ENCODE data around the gene SLCO4A1. TPM values are rescaled to one million over a fixed set of nuclear protein-coding genes. Genes with fewer than 3 reads are reported as not detected.
A peak's percentile ranks its signal among the peaks of the same experiment; 100 is the strongest.

Gene SLCO4A1
- total RNA-seq, 1 donor from 2014 or later, result 4.1 TPM

DNA sequence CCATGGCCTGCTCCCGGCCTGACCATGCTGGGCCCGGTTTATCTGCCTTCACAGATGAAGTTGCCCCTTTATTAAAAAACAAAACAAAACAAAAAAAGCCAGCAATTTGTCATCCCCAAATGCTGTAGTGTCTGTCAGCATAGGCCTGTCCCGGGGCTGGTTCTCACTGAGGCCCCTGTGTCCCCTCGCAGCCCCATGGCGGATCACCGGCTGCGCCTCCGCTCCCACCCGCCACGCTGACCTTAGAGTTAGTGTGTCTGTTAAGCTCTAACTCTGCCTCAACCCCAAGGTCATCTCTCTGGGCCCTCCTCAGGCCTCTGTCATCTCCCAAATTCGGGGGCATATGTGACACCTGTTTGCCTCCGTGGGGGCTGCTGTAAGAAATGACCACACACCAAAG, 11.1 kb downstream of the SLCO4A1 start:
- no peak for DNase-seq

DNA sequence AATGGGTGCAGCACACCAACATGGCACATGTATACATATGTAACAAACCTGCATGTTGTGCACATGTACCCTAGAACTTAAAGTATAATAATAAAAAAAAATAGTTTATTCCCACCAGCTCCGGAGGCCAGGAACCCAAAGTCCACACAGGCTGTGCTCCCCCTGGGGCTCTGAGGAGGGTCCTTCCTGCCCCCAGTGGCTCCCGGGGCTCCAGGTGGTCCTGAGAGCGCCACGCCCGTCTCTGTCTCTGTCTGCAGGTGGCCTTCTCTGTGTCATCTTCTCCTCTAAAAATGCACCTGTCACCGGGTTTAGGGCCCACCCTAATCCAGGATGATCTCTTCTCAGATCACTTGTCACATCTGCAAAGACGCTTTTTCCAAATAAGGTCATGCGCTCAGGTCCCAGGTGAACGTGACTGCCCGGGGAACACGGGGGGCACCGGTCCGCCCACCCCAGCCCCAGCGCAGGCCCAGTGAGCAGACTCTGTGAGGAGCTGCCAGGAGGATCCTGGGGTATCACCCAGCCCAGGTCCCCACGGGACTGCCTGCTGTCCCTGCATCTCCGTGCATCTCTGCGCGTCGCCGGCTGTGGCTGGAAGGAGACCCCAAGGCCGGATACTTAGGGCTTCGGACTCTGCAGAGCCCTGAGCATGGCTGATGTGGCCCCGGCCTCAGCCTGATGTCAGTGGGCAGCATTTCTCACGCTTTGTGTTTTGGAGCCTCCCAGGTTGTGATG, 11.8 kb downstream of the SLCO4A1 start:
- no peak for DNase-seq

- DNase-seq, result no peak
Measured at GRCh38 chr20:62655282-62656196, 13.2 kb downstream of the SLCO4A1 start.

DNA sequence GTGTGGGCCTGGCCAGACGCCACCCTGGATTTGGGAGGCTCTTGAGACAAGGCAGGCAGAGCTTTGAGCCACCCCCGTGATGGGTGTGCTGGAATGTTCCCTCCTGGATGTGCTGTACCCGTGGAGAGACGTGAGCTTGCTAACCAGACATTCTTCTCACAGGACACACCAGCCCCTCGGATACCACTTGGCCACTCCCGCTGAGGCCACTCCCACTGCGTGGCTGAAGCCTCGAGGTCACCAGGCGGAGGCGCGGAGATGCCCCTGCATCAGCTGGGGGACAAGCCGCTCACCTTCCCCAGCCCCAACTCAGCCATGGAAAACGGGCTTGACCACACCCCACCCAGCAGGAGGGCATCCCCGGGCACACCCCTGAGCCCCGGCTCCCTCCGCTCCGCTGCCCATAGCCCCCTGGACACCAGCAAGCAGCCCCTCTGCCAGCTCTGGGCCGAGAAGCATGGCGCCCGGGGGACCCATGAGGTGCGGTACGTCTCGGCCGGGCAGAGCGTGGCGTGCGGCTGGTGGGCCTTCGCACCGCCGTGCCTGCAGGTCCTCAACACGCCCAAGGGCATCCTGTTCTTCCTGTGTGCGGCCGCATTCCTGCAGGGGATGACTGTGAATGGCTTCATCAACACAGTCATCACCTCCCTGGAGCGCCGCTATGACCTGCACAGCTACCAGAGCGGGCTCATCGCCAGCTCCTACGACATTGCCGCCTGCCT, 14.1 kb downstream of the SLCO4A1 start:
- peak; percentile 67 for DNase-seq

DNA sequence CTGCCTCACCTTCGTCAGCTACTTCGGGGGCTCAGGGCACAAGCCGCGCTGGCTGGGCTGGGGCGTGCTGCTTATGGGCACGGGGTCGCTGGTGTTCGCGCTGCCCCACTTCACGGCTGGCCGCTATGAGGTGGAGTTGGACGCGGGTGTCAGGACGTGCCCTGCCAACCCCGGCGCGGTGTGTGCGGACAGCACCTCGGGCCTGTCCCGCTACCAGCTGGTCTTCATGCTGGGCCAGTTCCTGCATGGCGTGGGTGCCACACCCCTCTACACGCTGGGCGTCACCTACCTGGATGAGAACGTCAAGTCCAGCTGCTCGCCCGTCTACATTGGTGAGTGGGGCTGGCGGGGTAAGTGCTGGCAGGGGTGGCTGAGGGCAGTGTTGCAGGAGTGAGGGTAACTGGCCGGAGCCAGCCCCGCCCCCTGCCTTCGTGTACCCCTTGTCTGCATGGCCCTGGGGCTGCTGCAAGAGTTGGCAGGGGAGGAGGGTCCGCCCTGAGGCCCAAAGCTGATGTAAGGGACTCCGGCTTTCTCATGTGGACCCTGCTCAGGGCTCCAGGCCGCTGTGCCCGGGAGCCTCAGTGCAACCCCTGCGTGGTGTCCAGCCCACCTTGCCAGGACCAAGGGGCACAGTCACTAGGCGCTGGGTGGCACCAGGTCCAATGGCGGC, 14.8 kb downstream of the SLCO4A1 start:
- no peak for DNase-seq

GRCh38 chr20:62657589-62657942, 15.3 kb downstream of the SLCO4A1 start:
- no peak for DNase-seq

DNA sequence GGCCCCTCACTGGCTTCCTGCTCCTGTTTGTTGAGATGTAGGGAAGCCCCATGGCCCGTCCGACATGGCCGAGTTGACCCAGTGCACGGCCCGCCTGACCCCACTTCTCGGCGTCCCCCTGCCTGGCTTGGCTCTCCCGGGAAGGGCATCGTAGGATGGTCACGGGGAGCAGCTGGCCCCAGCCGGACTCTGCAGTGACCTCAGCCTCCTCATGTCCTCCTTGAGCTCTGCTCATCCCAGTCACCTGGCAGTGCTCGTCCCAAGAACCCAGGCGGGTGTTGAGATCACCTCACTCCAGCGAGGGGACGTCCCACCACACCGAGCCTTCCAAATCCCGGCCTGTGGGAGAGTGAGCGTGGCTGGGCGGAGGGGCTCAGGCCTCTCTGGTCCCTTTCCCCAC, 15.7 kb downstream of the SLCO4A1 start:
- DNase-seq, result no peak

GRCh38 chr20:62658593-62659178, 16.4 kb downstream of the SLCO4A1 start:
- DNase-seq, result no peak

GRCh38 chr20:62659488-62660239, 17.4 kb downstream of the SLCO4A1 start:
- DNase-seq, result no peak

DNA sequence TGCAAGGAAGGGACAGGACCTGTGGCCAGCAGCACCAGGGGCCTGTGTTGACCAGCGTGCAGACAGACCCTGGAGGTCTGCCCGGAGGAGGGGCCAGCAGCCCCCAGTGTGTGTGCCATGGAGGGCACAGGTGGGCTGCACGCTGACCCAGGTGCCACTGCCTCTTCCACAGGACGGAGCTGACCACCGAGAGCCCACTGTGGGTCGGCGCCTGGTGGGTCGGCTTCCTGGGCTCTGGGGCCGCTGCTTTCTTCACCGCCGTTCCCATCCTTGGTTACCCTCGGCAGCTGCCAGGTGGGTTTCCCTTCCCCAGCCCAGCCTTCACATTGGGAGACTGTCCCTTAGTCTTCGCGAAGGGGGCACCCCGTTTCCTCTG, 17.9 kb downstream of the SLCO4A1 start:
- DNase-seq, result no peak

DNA sequence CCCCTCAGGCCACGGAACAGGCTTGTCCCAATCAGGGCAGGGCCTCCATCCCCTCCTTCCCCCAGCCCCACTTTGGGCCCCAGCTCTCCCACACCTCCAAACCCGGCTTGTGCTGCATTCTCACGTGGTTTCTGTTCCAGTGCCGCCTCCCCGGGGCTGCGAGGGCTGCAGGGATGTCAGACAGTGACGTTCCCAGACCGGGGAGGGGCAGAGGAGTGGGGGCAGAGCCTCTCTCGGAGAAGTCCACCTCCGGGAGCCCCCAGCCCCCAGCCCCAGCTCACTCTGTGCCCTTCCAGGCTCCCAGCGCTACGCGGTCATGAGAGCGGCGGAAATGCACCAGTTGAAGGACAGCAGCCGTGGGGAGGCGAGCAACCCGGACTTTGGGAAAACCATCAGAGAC, 18.5 kb downstream of the SLCO4A1 start:
- DNase-seq, result no peak

- no peak for DNase-seq
Measured at GRCh38 chr20:62661647-62662046, 19.3 kb downstream of the SLCO4A1 start.

DNA sequence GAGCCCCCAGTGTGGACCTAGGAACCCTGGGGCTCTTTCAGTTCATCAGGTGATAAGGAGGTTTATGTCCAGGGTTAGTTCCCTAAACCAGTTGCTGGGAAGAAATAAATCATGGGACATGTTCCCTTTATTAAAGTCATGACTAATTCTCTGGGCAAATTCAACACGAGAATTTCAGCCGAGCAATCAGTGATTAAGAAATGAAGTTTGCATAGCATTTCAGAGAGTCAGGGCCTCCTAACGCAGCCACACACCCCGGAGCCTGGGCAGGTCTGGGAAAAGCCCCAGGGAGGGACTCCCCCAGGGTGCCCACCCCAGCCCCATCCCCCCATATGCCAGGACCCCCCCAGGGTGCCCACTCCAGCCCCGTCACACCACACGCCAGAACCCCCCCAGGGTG, 20.1 kb downstream of the SLCO4A1 start:
- DNase-seq, result no peak

- no peak for DNase-seq
Measured at GRCh38 chr20:62663145-62664018, 21.1 kb downstream of the SLCO4A1 start.

GRCh38 chr20:62664019-62664971, 22.0 kb downstream of the SLCO4A1 start:
- DNase-seq, result no peak

GRCh38 chr20:62665153-62665754, 23.0 kb downstream of the SLCO4A1 start:
- no peak for DNase-seq

DNA sequence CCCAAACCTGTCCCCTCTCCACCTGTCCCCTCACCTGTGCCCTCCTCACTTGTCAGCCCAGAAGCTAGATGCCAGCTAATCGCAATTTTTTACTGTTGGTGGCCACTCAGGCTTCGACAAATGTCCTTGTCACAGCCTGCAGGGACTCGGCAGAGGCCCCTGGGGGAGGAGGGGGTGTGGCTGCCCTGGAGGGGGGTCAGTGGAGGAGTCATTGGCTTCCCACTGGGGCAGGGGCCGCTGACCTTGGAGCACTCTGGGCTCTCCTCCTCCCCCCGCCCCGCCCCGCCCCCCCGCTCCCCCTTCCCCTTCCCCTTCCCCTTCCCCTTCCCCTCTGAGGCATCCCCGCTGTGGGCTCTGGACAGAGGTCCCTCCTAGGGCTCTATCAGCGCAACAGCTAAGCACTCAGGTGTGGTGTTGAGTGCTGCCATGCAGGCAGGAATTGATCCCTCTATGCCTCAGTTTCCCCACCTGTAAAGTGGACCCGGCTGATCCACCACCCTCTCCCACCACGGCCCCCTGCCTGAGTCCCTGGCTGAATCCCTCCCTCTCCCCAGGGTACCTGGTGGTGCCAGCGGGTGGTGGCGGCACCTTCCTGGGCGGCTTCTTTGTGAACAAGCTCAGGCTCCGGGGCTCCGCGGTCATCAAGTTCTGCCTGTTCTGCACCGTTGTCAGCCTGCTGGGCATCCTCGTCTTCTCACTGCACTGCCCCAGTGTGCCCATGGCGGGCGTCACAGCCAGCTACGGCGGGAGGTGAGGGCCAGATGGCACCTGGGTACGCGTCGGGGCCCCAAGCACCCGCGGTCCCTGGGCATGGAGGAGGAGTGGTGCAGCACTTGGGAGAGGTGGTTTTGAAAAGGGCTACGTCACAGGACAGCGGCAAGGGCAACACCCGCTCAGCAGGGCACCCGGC, 23.8 kb downstream of the SLCO4A1 start:
- no peak for DNase-seq

Data from tongue (tissue), 2 donors.